ELF-1 (cell line): ENCODE measurements around the gene DTHD1.

Experiments
- DNase-seq: peaks from one replicate; pipeline ENCODE4 v3.0.0-alpha.2; 2016; ENCODE audit warnings: low read depth, low spot score

DTHD1 gene

GRCh38 chr4:36343501-36344175, 62.2 kb downstream of the DTHD1 start:
- DNase-seq, result no peak

DNA sequence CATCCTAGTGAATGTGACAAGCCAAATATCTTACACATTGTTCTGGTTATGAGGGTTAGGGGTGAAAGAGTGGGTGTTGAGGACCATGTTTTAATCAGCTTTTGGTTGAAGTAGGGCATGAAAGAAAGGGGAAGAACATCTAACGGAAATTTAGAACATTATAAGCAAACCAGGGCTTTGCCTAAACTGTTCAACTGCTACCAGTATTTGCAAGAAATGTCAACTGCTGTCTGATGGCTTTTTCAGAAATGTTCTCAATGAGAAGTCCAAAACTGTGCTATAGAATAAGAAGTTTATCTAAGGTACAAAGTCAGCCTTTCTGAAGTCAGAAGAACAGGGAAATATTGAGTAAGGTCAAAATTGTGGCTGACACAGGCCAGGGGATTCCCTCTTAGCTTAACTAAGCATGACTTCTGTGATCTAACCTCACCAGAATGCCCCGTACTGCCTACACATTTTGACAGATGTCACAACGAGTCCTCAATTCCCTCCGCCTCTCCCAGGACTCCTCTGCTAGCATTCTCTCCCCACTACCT, 67.1 kb downstream of the DTHD1 start:
- no peak for DNase-seq

- DNase-seq, result no peak
Measured at GRCh38 chr4:36349938-36350549, 68.6 kb downstream of the DTHD1 start.

DNA sequence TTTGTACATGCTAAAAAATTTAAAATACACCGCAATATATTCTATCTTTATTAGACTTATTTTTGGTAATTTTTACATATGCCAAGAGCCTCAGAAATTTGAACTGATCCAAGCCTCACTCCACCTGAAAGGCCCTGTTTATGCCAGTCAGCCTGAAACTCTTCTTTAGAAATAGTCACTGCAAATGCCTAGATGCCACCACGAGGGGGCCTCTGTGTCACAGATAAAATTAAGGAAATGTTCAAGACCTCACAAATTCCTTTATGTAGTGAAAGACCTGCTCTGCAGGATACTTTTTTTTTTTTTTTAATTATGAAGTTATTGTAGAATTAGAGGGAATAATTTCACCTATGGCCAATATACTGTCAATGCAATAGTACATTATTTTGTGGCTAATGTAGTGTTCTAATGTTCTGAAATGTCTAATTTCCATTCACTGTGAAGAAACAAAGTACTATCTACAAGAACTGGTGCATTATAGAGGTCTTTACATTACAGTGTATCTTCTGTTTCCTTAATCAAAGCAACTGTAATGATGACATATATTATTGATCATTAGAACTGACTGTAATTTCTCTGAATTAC, 69.8 kb downstream of the DTHD1 start:
- DNase-seq, result peak; percentile 4

GRCh38 chr4:36353998-36354397, 72.6 kb downstream of the DTHD1 start:
- DNase-seq, result no peak

GRCh38 chr4:36358173-36358572, 76.8 kb downstream of the DTHD1 start:
- DNase-seq, result no peak

DNA sequence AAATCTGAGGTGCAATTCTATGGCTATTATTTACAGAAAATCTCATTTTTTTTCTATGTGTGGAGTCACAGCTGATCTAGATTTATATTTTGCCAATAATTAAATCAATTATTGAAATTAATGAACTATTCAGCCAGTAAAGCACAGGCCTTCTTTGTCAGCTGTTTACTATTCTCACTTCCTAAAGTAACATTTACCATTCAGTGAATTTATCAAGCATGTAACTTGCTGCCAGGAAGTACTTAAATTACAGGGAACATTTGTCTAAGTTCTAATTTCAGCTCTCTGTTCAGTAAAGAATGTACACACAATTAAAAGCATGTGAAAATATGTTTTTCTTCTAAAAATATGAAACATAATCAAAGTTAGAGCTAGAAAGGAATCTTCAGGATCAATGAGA, 79.3 kb downstream of the DTHD1 start:
- DNase-seq, result no peak

DNA sequence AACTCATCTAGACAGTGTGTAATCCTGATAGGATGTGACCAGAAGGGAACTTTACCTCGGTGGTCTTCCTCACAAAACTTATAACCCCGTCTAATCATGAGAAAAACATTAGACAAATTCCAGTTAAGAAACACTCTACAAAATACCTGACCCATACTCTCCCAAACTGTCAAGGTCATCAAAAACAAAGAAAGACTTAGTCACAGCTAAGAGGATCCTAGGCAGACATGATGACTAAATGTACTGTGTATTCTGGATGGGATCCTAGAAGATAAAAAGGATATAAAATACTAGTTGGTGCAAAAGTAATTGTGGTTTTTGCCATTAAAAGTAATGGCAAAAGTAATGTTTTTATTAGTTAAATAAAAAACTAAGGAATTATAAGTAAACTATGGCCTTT, 81.6 kb downstream of the DTHD1 start:
- no peak for DNase-seq

DNA sequence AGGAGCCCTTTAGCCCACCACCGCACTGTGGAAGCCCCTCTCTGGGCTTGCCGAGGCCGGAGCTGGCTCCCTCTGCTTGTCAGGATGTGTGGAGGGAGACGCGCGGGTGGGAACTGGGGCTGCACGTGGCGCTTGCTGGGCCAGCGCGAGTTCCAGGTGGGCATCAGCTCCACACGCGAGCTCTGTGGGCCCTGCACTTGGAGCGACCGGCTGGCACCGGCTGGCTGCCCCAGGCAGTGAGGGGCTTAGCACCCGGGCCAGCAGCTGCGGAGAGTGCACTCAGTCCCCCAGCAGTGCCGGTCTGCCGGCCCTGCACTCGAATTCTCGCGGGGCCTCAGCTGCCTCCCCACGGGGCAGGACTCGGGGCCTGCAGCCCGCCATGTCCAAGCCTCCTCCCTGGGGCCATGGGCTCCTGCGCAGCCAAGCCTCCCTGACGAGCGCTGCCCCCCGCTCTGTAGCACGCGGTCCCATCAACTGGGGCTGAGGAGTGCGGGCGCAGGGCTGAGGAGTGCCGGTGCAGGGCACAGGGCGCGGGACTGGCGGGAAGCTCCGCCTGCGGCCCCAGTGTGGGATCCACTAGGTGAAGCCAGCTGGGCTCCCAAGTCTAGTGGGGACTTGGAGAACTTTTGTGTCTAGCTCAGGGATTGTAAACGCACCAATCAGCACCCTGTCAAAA, 93.6 kb downstream of the DTHD1 start:
- DNase-seq, result no peak

DNA sequence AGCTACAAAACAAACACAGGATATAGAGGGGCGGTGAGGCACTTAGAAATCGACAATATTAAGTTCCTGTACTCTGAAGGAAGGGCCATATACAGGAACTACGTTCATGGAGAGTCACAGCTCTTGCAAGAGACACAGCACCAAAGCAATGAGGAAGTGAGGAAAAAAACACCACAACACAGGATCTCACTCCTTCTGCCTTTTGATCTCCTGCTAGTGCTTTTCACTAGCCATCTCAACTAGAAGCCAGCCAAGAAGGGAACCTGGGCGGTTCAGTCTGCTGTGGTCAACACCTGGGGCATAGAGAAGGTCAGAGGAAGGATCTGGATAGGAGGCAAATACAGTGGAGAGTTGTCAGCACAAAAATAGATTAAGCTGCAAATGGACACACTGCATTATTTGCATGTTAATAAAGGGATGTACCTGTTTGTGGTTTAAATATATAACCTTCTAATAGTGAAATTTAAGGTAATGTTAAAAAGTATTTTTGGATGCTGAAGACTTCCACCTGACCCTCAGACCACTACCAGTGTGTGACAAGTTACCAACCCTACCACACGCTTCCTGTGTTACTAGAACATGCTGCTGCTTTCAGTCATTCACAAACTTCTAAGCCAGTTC, 104.6 kb downstream of the DTHD1 start:
- no peak for DNase-seq

DNA sequence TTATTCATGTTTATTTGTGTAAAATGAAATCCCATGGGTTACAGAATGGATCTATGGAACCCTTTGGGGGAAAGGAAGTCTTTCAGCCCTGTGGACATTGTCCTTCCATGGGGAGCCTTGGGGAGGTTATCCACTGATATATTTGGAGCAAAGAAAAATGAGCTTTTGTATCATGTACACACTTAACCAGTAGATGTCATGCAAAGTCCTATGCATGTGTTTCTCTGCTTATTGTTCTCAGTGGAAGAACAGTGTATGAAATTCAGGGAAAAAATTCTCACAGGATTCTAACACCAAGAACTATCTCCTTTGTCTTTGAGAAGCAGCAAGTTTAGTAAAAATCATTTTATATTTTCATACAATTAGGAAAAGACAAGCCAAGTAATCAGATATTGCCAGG, 105.3 kb downstream of the DTHD1 start:
- no peak for DNase-seq

GRCh38 chr4:36388710-36389109, 107.3 kb downstream of the DTHD1 start:
- no peak for DNase-seq

DNA sequence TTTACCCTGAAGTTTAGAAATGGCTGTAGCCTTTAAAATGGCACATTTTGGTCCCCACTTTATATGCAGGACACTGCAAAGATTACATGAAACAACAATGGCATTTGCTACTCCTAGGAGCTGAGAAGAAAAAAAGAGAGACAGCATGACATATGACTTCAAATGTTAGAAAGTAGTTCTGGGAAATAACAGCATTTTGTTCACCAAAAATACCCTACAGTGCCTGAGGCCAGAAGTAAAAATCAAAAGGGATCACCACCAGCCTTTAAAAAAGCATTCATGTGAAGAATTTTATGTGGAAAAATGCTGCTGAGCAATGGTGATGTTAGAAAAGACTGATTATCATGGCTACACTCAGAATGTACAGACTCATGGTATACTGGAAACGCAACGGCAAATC, 110.0 kb downstream of the DTHD1 start:
- no peak for DNase-seq

GRCh38 chr4:36392024-36392423, 110.6 kb downstream of the DTHD1 start:
- no peak for DNase-seq

GRCh38 chr4:36392916-36393315, 111.5 kb downstream of the DTHD1 start:
- no peak for DNase-seq
